IgD-negative memory B cell (primary cell): ENCODE measurements around the gene ZFAND6. TPM values are rescaled to one million over a fixed set of nuclear protein-coding genes. Genes with fewer than 3 reads are reported as not detected.
A peak's percentile ranks its signal among the peaks of the same experiment; 100 is the strongest.
"Not testable (repeated sequence)": the region's sequence is repeated elsewhere in the genome, so short reads cannot be mapped to it uniquely, and the experiment has no call there.

ENCODE experiments used
- H3K27ac Mint-ChIP-seq, 3 donors: one replicate each; pipeline ENCODE4 v1.8.0; 2020 to 2022; ENCODE audit warnings: mild to moderate bottlenecking in 3 of 3, mixed read lengths in 3 of 3, moderate library complexity in 1 of 3
- H3K27me3 Mint-ChIP-seq: one replicate; pipeline ENCODE4 v1.8.0; 2021; ENCODE audit warnings: mixed read lengths
- H3K36me3 Mint-ChIP-seq: one replicate; pipeline ENCODE4 v1.8.0; 2020; ENCODE audit warnings: mild to moderate bottlenecking, mixed read lengths
- H3K4me1 Mint-ChIP-seq, 3 donors: one replicate each; pipeline ENCODE4 v1.8.0; 2020 to 2022; ENCODE audit warnings: mixed read lengths in 3 of 3, mild to moderate bottlenecking in 1 of 3
- H3K4me3 Mint-ChIP-seq, 4 donors: one replicate each; pipeline ENCODE4 v1.8.0; 2020 to 2022; ENCODE audit warnings: mild to moderate bottlenecking in 4 of 4, mixed read lengths in 4 of 4, moderate library complexity in 3 of 4
- H3K9me3 Mint-ChIP-seq, 3 donors: one replicate each; pipeline ENCODE4 v1.8.0; 2020 to 2021; ENCODE audit warnings: mixed read lengths in 3 of 3, mild to moderate bottlenecking in 1 of 3
- polyA plus RNA-seq: library from polyadenylated mRNA; unstranded; fragments of 300-500 nt; fragmentation: Illumina TruSeq; gene quantifications from one replicate; pipeline ENCODE4 v1.2.3, GENCODE V29; 2021

Gene ZFAND6
- polyA plus RNA-seq, 1 donor from 2014 or later = 216 TPM

GRCh38 chr15:80028937-80029336 is 30.5 kb upstream of the ZFAND6 start:
- H3K4me1 Mint-ChIP-seq = peaks cover 29 to 39% (median 30%) of the 10 kb centered on the region in 3 donors
- H3K4me3 Mint-ChIP-seq = no peak overlapping the region
- H3K36me3 Mint-ChIP-seq = peaks cover 12% of the 10 kb centered on the region
- H3K27me3 Mint-ChIP-seq = no peaks in the 10 kb centered on the region
- peaks cover 0 to 1% (median 0%) of the 10 kb centered on the region in 3 donors for H3K9me3 Mint-ChIP-seq
- H3K27ac Mint-ChIP-seq = peak overlapping the region in 1 of 3 donors; percentile 39

DNA sequence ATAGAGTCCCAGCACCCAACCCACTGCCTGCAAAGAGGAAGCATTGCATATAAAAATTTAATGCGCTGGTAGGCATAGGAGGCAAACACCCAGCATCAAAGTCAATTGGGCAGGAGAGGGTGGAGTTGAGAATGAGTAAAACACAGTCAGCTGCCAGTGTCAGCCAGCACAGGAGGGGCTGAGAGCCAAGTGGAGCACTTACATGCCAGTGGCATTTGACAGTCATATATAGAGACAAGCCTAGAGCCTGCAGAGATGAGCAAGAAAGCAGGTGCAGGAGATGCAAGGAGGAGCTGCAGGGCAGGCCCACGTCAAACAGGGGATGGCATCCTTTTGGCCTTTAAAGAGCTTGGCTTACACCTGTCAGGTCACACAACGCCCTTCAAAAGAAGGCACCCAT is 27.6 kb upstream of the ZFAND6 start:
- peaks cover 3% of the 10 kb centered on the region for H3K36me3 Mint-ChIP-seq
- peak overlapping the region in 3 of 4 donors; percentile 34 to 96 (median 52) for H3K4me3 Mint-ChIP-seq
- peaks cover 32 to 47% (median 46%) of the 10 kb centered on the region in 3 donors for H3K4me1 Mint-ChIP-seq
- H3K27me3 Mint-ChIP-seq = no peaks in the 10 kb centered on the region
- peak overlapping the region; percentile 60 to 90 (median 70) for H3K27ac Mint-ChIP-seq
- peaks cover 0 to 1% (median 0%) of the 10 kb centered on the region in 3 donors for H3K9me3 Mint-ChIP-seq

DNA sequence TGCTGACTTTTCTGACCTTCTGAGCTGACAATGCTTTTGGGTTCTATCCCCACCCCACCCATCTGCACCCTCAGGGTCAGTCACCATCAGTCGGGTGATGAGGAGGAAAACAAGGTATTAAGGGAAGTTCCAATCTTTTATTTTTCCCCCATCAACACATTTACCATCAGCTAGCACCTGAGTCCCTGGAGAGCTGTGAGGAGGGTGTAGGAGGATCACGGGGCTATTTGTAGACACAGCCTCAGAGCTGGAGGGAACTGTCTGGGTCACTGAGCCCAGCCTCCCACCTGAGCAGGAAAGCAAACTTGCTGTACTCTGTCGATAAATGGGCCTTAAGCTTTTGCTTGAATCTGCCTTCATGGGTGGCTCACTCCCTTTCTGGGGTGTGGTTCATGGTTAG is 24.8 kb upstream of the ZFAND6 start:
- Mint-ChIP-seq H3K4me3 (peak overlapping the region in 3 of 4 donors; percentile 57 to 66 (median 63)), H3K27me3 (no peaks in the 10 kb centered on the region), H3K27ac (peak overlapping the region in 2 of 3 donors; percentile 52 to 73)

GRCh38 chr15:80036071-80036470 is 23.4 kb upstream of the ZFAND6 start:
- H3K9me3 Mint-ChIP-seq = no peaks in the 10 kb centered on the region
- peaks cover 30 to 41% (median 41%) of the 10 kb centered on the region in 3 donors for H3K4me1 Mint-ChIP-seq
- no peaks in the 10 kb centered on the region for H3K36me3 Mint-ChIP-seq
- no peak overlapping the region for H3K4me3 Mint-ChIP-seq
- H3K27ac Mint-ChIP-seq = no peak overlapping the region
- no peaks in the 10 kb centered on the region for H3K27me3 Mint-ChIP-seq

More for the DNA sequence above, 24.8 kb upstream of the ZFAND6 start:
- Mint-ChIP-seq H3K36me3 (peaks cover 2% of the 10 kb centered on the region), H3K4me1 (peaks cover 30 to 46% (median 46%) of the 10 kb centered on the region in 3 donors), H3K9me3 (peaks cover 0 to 1% (median 0%) of the 10 kb centered on the region in 3 donors)

DNA sequence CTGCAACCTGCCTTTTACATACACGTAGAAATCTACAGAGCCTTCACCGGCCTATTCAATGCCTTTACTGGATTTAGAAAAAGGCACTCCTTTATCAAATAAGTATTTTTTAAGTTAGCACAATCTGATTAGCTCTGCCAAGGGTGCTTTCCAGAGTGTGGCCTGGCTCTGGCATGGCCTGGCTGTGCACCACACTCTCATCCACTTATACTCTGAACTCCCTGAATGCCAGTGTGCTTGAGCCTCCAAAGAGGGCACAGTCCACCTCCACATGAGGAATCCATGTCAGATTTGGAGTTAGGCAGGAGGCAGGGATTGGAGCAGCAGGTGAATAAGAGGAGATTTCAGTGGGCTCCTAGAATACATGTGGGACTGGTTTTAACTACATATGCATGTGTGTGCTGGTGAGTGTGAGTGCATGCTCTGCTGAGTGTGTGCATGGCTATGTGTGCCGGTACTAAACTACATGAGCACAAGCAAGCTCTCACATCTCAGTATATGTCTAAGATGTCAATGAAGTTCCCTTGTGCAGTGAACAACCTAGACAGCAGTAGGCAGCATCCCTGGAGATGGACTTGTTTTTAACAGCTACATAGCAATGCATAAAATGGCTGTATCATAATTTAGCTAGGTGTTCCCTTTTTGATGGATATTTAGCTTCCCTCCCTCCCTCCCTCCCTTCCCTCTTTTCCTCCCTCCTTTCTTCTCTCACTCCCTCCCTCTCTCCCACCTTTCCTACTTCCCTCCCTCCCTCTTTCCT is 17.8 kb upstream of the ZFAND6 start:
- Mint-ChIP-seq H3K4me3 (no peak overlapping the region), H3K27me3 (no peaks in the 10 kb centered on the region), H3K36me3 (peaks cover 3% of the 10 kb centered on the region), H3K9me3 (no peaks in the 10 kb centered on the region), H3K4me1 (peaks cover 0 to under 1% (median 0%) of the 10 kb centered on the region in 3 donors), H3K27ac (peak overlapping the region in 1 of 3 donors; percentile 73)

GRCh38 chr15:80042568-80042967 is 16.9 kb upstream of the ZFAND6 start:
- no peak overlapping the region for H3K27ac Mint-ChIP-seq
- H3K9me3 Mint-ChIP-seq = no peaks in the 10 kb centered on the region
- H3K4me3 Mint-ChIP-seq = no peak overlapping the region
- H3K4me1 Mint-ChIP-seq = no peaks in the 10 kb centered on the region
- H3K36me3 Mint-ChIP-seq = peaks cover 3% of the 10 kb centered on the region
- no peaks in the 10 kb centered on the region for H3K27me3 Mint-ChIP-seq

DNA sequence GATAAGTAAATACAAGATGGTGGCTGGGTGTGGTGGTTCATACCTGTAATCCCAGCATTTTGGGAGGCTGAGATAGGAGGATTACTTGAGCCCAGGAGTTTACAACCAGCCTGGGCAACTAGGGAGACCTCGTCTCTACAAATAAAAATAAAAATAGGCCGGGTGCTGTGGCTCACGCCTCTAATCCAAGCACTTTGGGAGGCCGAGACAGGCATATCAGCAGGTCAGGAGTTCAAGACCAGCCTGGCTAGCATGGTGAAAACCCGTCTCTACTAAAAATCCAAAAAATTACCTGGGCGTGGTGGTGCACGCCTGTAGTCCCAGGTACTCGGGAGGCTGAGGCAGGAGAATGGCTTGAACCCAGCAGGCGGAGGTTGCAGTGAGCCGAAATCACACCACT is 14.3 kb upstream of the ZFAND6 start:
- not testable (repeated sequence) for H3K9me3 Mint-ChIP-seq, H3K4me3 Mint-ChIP-seq, H3K27me3 Mint-ChIP-seq, H3K27ac Mint-ChIP-seq, H3K36me3 Mint-ChIP-seq, H3K4me1 Mint-ChIP-seq

DNA sequence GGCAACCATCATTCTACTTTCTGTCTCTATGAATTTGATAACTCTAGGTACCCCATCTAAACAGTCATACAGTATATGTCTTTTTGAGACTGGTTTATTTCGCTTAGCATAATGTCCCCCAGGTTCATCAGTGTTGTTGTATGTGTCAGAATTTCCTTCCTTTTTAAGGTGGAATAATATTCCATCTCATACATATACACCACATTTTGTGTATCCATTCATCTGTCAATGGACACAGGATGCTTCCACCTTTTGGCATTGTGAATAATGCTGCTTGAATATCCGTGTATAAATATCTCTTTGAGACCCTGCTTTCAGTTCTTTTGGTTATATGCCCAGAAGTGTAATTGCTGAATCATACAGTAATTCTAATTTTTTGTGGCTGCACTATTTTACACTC is 10.4 kb upstream of the ZFAND6 start:
- Mint-ChIP-seq H3K9me3 (no peaks in the 10 kb centered on the region), H3K27ac (no peak overlapping the region), H3K36me3 (no peaks in the 10 kb centered on the region), H3K27me3 (no peaks in the 10 kb centered on the region), H3K4me1 (peaks cover 9 to 18% (median 16%) of the 10 kb centered on the region in 3 donors), H3K4me3 (no peak overlapping the region)

DNA sequence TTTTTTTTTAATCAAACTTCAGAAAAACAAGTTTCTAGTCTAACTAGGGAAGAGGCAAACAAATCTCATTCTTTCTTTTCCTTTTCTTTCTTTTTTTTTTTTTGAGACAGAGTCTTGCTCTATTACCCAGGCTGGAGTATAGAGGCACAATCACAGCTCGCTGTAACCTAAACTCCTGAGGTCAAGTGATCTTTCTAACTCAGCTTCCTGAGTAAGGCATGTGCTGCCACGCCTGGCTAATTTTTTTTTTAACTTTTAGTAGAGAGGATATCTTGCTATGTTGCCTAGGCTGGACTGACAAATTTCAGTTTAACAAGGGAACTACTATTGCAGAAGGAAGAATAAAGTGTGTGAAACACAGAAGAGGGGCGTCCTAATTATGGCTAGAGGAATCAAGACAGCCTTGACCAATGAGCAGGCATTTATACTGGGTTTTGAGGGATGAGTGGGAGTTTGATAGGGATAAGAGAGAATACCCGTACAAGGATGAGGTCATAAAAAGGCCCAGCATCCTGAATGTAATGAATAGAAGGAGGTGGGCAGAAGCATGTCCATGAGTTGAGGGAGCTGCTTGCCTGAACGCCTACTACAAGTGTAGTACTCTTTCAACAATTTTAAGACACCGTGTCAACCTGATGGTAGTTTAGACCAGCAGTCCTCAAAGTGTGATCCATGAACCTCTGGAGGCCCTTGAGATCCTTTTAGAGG is 6.7 kb upstream of the ZFAND6 start:
- Mint-ChIP-seq H3K27me3 (no peaks in the 10 kb centered on the region), H3K9me3 (no peaks in the 10 kb centered on the region), H3K36me3 (no peaks in the 10 kb centered on the region), H3K27ac (peak overlapping the region; percentile 4 to 57 (median 37)), H3K4me3 (peak overlapping the region in 3 of 4 donors; percentile 1 to 23 (median 4)), H3K4me1 (peaks cover 14 to 27% (median 24%) of the 10 kb centered on the region in 3 donors)

DNA sequence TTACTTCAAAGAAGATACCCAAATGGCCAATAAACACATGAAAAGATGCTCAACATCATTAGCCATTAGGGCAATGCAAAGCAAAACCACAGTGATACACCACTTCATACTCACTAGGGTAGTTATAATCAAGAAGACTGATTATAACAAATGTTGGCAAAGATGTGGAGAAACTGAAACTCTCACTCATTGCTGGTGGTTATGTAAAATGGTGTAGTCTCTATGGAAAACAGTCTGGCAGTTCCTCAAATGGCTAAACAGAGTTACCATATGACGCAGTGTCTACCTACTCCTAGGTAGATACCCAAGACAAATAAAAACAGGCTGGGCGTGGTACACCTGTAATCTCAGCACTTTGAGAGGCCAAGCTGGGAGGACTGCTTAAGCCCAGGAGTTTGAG is 3.5 kb upstream of the ZFAND6 start:
- Mint-ChIP-seq H3K27me3 (no peaks in the 10 kb centered on the region), H3K9me3 (no peaks in the 10 kb centered on the region), H3K36me3 (no peaks in the 10 kb centered on the region), H3K4me1 (peaks cover 21 to 26% (median 26%) of the 10 kb centered on the region in 3 donors), H3K4me3 (peak overlapping the region in 1 of 4 donors; percentile 33), H3K27ac (peak overlapping the region; percentile 23 to 40 (median 24))

GRCh38 chr15:80058044-80058443 is 1.4 kb upstream of the ZFAND6 start:
- Mint-ChIP-seq H3K27ac (peak overlapping the region in 1 of 3 donors; percentile 100), H3K9me3 (no peaks in the 10 kb centered on the region), H3K36me3 (no peaks in the 10 kb centered on the region), H3K4me3 (peak overlapping the region; percentile 24 to 100 (median 69)), H3K27me3 (no peaks in the 10 kb centered on the region), H3K4me1 (peaks cover 24 to 41% (median 26%) of the 10 kb centered on the region in 3 donors)

DNA sequence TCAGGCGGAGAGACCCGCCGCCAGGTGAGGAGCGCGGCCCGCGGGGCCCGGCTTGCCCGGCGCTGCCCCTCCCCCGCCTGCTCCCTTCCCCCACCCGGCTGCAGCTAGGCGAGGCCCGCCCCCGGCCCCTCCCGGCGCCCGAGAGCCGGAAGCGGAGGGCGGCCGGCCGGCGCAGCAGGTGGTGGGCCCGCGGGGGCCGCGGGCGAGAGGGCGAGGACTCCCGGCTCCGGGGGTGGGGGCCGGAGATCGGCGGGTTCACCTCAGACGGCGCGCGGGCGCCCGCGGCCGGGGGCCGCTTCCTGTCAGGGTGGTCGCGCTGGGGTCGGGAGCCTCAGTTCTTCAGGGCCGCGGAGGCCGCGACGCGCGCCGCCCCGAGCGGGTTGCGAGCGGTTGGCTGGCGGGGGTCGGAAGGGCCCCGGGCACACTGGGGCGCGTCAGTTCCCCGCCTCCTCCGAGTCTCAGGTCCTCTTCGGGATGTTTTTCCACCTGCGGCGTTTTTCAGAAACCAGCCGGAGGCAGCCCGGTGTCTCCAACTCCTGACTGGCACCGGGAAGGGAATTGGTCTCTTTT is 395 bp downstream of the ZFAND6 start:
- Mint-ChIP-seq H3K36me3 (no peaks in the 10 kb centered on the region), H3K9me3 (no peaks in the 10 kb centered on the region), H3K27ac (peak overlapping the region; percentile 94 to 100 (median 97)), H3K4me3 (peak overlapping the region; percentile 91 to 100 (median 94)), H3K4me1 (peaks cover 27 to 51% (median 35%) of the 10 kb centered on the region in 3 donors), H3K27me3 (no peaks in the 10 kb centered on the region)

DNA sequence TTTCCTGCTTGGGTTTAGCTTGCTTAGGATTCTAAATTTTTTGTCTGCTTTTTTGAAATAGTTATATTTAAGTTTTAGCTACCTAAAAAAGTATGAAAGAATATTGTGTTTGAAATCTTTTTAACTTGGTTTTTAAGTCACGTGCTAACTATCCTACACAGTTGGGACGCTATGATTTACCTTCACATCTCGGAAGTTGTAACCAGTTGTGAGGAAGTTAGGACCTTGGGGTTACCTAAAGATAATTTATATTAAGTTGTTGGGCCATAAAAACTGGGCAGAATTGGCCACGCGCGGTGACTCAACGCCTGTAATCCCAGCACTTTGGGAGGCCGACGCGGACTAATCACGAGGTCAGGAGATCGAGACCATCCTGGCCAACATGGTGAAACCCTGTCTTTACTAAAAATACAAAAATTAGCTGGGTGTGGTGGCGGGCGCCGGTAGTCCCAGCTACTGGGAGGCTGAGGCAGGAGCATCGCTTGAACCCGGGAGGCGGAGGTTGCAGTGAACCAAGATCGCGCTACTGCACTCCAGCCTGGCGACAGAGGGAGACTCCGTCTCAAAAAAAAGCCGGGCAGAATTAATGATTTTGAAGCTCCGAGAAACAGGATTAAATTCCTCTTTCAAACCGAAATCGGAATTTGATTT is 1.0 kb downstream of the ZFAND6 start:
- Mint-ChIP-seq H3K9me3 (no peaks in the 10 kb centered on the region), H3K4me1 (peaks cover 29 to 53% (median 38%) of the 10 kb centered on the region in 3 donors), H3K36me3 (no peaks in the 10 kb centered on the region), H3K27ac (peak overlapping the region; percentile 94 to 100 (median 97)), H3K27me3 (no peaks in the 10 kb centered on the region), H3K4me3 (peak overlapping the region; percentile 89 to 100 (median 91))

- H3K27me3 Mint-ChIP-seq = no peaks in the 10 kb centered on the region
- H3K36me3 Mint-ChIP-seq = no peaks in the 10 kb centered on the region
- no peaks in the 10 kb centered on the region for H3K9me3 Mint-ChIP-seq
- H3K27ac Mint-ChIP-seq = peak overlapping the region; percentile 53 to 100 (median 89)
- H3K4me3 Mint-ChIP-seq = peak overlapping the region; percentile 89 to 100 (median 91)
- peaks cover 29 to 53% (median 36%) of the 10 kb centered on the region in 3 donors for H3K4me1 Mint-ChIP-seq
Measured at GRCh38 chr15:80061582-80061981, 2.1 kb downstream of the ZFAND6 start.
